ENCODE results near the gene L3MBTL3.

The L3MBTL3 gene

DNA sequence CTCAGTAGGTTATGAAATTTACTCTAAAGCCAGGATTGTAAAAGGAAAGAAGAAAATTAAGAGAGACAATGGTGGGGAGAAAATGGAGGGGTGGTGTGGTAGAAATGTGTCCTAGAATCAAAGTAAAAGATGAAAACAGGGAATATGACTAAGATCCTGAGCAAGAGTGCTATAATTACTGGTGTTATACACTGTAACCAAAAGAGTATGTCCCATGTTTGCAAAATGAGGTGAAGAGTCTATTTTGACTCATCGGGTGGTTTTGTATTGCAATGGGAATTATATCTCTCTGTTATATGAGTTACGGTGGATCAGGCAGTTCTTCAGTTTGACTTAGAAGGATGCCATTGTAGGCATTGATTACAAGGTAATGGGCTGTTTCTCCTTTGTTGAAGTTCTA is 8.5 kb downstream of the L3MBTL3 start:
- no peak for DNase-seq

- no peak for DNase-seq
Measured at GRCh38 chr6:130027948-130028347, 9.6 kb downstream of the L3MBTL3 start.

- no peak for DNase-seq
Measured at GRCh38 chr6:130029163-130029562, 10.8 kb downstream of the L3MBTL3 start.

DNA sequence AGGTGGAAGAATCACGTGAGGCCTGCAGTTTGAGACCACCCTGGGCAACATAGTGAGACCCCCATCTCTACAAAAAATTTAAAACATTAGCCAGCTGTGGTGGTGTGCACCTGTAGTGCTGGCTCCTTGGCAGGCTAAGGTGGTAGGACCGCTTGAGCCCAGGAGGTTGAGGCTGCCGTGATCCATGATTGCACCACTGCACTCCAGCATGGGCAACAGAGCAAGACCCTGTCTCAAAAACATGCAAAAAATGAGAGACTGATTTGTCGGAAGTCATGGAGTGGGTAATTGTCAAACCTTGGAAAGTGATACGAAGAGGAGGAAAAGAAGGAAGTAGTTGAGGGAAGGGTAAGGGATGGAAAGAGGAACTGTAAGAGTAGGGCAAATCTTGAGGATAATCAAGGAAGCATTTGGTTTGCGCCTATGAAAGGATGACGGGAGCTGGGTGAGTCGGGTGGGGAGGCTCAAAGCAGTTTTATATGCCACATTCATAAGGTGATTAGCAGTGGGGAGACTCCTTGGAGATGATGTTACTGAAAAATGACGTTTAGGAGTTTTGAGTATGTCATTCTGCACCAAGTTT is 14.5 kb downstream of the L3MBTL3 start:
- no peak for DNase-seq

GRCh38 chr6:130033949-130034348 is 15.6 kb downstream of the L3MBTL3 start:
- DNase-seq: no peak

DNA sequence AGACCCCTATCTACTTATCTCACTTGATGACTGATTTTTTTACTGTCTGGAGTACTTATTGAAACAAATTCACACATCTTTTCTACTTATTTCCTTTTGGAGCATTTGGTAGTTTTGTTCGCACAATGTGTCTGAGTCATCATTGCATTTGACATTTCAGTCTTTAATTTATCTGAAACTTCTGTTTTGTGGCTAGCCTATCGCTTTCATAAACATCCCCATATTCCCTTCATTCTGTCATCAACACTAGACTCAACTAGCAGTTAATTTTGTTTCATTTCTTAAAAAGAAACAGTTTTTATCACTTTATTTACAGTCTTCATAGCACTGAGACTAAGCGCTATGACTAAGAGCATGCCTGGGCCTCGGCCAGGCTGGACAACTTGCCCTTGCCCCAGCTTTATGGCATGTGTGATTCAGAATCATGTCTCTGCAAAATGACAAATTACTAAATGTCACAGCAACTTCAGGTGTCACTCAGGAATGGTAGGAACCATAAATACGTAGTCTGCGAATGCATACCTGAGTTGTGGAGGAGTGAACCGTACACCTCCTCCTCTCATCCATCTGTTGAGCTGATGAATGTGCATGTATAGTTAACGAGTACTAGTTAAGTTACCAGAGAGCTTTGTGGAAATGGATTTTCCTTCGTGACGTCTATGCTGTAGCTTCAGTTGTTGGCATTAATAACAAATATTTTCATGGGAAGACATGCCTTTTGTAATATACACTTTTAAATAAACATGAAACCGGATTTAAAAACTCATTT is 16.2 kb downstream of the L3MBTL3 start:
- no peak for DNase-seq

- DNase-seq: no peak
Measured at GRCh38 chr6:130035211-130035610, 16.8 kb downstream of the L3MBTL3 start.

DNA sequence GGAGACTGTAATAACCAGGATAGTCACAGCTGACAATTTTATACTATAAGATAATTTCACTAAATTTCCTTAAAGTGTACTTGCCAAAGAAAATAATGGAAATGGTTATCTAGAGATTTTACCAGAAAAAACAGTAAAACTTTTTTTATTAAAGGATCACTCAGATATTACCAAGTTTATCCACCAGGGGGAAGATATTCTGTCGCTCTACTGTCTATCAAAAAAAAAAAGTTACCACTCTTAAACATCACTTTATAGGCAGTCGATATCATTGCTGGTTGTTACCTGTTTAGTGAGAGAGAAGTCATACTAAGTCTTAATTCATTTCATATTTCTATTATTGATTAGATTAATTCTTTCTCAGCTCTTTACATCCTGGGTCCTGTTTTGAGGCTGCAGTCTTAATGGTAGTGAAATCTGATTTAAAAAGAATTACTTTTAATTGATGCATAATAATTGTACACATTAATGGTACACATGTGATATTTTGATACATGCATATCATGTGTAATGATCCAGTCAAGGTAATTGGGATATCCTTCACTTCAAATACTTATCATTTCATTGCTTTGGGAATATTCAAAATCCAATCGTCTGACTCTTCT is 18.9 kb downstream of the L3MBTL3 start:
- no peak for DNase-seq

DNA sequence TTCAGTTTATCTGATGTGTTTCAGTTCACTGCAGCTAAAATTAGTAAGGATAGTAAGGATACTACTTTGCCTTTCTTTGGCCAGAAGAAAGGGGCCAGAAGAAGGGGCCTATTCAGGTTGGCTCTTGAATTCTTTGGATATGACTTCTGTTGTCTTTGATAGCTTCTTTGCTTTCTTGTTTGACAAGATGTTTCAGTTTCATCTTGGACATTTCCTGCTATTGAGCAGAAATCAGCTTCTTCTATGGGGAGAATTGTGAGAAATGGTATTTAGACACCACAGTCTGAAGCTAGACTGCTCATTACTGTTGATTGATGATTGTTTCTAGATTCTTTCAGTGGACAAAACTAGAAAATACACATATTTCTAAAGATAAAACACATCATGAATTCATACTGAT is 23.2 kb downstream of the L3MBTL3 start:
- no peak for DNase-seq

DNA sequence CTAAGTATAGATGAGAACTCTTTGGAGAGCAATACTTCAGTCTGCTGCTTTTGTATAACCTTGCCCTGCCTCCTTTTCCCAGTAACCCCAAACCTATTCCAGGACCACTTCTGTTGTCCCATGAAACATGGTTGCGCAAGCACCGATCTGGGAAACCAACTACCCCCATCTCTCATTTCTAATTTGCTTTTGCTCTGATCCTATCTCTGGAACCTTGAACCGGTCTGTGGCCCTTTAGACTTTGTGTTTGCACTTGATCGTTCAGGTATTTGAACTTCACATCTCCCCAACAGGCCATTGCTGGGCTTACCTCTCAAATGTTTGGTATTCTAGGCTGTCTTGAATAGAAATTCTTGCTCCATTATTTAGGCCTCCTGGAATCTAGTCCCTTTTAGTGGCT is 25.0 kb downstream of the L3MBTL3 start:
- DNase-seq: no peak

DNA sequence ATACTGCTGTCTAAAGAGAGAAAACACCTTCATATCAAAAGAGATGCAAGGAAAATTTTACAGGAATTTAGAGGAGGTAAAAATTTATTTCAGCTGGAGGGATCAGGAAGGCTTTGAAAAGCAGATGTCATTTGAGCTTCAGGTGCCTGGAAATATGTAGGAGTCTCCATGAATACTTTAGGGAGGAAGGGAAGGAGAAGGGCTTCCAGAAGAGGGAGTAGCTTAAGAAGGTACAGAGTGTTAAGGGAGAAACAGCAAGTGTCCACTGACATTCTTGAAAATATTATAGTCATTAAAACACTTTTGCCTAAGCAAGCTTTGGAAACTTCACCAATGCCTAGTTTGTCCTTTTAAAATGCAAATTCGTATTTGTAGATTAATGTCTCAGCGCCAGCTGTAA is 27.2 kb downstream of the L3MBTL3 start:
- no peak for DNase-seq

DNA sequence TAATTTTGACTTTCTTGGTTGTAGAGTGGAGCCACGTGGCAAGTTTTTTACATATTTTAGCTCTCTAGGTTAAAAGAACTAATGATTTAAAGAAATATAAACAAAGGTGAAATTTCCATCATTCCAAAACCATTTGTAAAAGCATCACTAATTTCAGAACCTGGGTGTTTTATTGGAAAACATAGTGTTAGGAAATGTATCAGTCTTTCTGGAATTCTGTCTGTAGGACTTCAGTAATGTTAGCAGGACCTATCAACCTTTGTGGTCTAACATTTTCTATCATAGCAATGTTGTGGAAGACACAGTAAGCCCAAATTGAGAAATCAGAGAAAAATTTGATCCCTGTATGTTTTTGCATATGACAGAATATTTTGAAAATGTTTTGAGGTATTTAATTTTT is 28.3 kb downstream of the L3MBTL3 start:
- DNase-seq: no peak

- DNase-seq: no peak
Measured at GRCh38 chr6:130047088-130047995, 29.0 kb downstream of the L3MBTL3 start.

DNA sequence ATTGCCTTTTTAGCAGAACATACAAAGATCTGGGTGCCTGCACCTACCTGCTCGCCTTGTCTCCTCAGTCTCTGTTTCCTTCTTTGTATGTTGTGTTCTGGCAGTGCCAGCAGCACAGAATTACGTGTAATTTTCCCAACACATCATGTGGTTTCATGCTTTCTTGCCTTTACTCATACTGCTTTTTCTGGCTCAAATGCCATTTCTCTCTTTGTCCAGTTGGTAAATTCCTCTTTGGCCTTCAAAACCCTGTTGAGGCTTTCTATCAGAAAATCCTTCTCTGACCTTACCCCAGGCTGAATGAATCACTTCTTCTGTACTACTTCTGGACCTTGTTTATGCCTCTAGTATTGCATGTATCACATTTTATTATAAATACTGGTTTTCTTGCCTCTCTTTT is 31.8 kb downstream of the L3MBTL3 start:
- no peak for DNase-seq

- DNase-seq: no peak
Measured at GRCh38 chr6:130054725-130055124, 36.3 kb downstream of the L3MBTL3 start.

DNA sequence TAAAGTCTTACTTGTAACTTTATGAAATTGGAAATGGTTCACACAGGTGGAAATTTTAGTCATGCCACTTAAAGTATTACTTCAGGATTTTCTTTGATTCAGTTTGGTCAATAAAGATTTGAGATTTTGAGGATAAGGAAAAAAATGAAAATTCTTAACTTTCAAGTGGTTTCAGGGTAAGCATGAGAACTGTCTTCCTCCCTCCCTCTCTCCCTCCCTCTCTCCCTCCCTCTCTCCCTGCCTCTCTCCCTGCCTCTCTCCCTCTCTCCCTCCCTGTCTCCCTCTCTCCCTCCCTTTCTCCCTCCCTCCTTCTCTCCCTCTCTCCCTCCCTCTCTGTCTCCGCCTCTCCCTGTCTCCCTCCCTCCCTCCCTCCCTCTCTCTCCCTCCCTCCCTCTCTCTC is 36.9 kb downstream of the L3MBTL3 start:
- DNase-seq: no peak

DNA sequence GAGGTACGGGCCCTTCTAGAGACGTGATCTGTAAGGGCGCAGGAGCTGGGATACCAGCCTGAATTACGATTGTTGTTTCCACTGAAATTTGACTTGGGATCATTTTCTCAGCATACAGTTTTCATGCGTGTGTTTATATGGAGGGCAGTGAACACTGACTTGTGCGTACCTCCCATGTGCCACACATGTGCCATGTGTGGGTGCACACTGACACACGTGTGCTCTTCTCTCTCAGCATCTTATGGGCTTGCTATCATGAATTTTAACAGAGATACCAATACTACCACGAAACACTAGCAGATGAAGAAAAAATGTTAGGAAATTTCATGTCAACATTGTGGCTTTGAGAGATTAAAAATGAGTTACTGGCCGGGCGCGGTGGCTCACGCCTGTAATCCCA is 39.1 kb downstream of the L3MBTL3 start:
- no peak for DNase-seq

- DNase-seq: no peak
Measured at GRCh38 chr6:130063806-130064205, 45.4 kb downstream of the L3MBTL3 start.

- DNase-seq: no peak
Measured at GRCh38 chr6:130065609-130066156, 47.3 kb downstream of the L3MBTL3 start.

- no peak for DNase-seq
Measured at GRCh38 chr6:130069485-130069884, 51.1 kb downstream of the L3MBTL3 start.

GRCh38 chr6:130070326-130070725 is 51.9 kb downstream of the L3MBTL3 start:
- DNase-seq: no peak

DNA sequence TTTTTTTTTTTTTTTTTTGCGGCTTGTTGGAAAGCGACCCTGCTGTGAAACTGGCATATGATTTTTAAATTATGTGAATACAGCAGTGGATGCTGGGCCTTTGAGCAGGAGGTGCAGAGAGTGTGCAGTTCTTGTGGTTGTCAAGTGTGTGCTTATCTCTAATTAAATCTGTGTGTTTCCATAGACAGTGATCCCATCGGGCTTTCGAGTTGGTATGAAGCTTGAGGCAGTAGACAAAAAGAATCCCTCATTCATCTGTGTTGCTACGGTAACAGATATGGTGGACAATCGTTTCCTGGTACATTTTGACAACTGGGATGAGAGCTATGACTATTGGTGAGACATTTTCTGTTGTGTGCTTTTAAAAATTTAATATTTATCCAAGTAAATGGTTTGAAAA is 52.4 kb downstream of the L3MBTL3 start:
- DNase-seq: no peak
